SK-N-SH treated with all-trans-retinoic acid at 6 μM for 48 hours (cell line): Measurements from ENCODE around the gene GNG11.

Experiments used
- ATAC-seq: fragments of 200-7000 bp; cut with Tn5 transposase; 3 replicates; pipeline ENCODE4 v1.9.1; 2020; ENCODE audit warnings: mild to moderate bottlenecking, moderate library complexity
- ARNTL ChIP-seq: fragments of 450-650 bp; formaldehyde crosslinking; IDR thresholded peaks from 2 replicates; pipeline ENCODE4 v1.5.0; 2020; ENCODE audit warnings: low read depth, mild to moderate bottlenecking, moderate library complexity, borderline replicate concordance
- BACH2 ChIP-seq: fragments of 250-450 bp; sonication (Bioruptor Pico); IDR thresholded peaks from 2 replicates; pipeline ENCODE4 v1.9.0; 2021; ENCODE audit warnings: mild to moderate bottlenecking, borderline replicate concordance
- CSDC2 ChIP-seq: fragments of 250-450 bp; sonication (Bioruptor Pico); IDR thresholded peaks from 2 replicates; pipeline ENCODE4 v1.5.0; 2020; ENCODE audit warnings: mild to moderate bottlenecking, moderate library complexity
- ESRRG ChIP-seq: fragments of 250-450 bp; sonication (Bioruptor Pico); IDR thresholded peaks from 2 replicates; pipeline ENCODE4 v1.6.1; 2021; ENCODE audit warnings: mild to moderate bottlenecking
- GLIS3 ChIP-seq: fragments of 250-450 bp; sonication (Bioruptor Pico); IDR thresholded peaks from 2 replicates; pipeline ENCODE4 v1.5.0; 2020; ENCODE audit warnings: mild to moderate bottlenecking, moderate library complexity
- ISL1 ChIP-seq: fragments of 250-450 bp; sonication (Bioruptor Pico); IDR thresholded peaks from 2 replicates; pipeline ENCODE4 v2.1.2; 2022; ENCODE audit warnings: mild to moderate bottlenecking, moderate library complexity
- OSR1 ChIP-seq: fragments of 250-450 bp; sonication (Bioruptor Pico); IDR thresholded peaks from 2 replicates; pipeline ENCODE4 v1.8.0; 2022; ENCODE audit warnings: moderate library complexity, mild to moderate bottlenecking, inconsistent platforms
- PPARA ChIP-seq: fragments of 250-450 bp; sonication (Bioruptor Pico); IDR thresholded peaks from 2 replicates; pipeline ENCODE4 v1.5.0; 2020; ENCODE audit warnings: mild to moderate bottlenecking, borderline replicate concordance
- RARB ChIP-seq: fragments of 250-450 bp; sonication (Bioruptor Pico); IDR thresholded peaks from 2 replicates; pipeline ENCODE4 v1.8.0; 2021; ENCODE audit warnings: mild to moderate bottlenecking, moderate library complexity
- TCF4 ChIP-seq: fragments of 250-450 bp; sonication (Bioruptor Pico); IDR thresholded peaks from 2 replicates; pipeline ENCODE4 v1.8.0; 2021; ENCODE audit warnings: mild to moderate bottlenecking, moderate library complexity, borderline replicate concordance
- TOX ChIP-seq: fragments of 250-450 bp; sonication (Bioruptor Pico); IDR thresholded peaks from 2 replicates; pipeline ENCODE4 v1.8.0; 2021; ENCODE audit warnings: mild to moderate bottlenecking, moderate library complexity, borderline replicate concordance
- ZFP30 ChIP-seq: fragments of 450-650 bp; formaldehyde crosslinking; IDR thresholded peaks from 2 replicates; pipeline ENCODE4 v1.5.0; 2022; ENCODE audit warnings: mild to moderate bottlenecking, moderate library complexity
- ZNF565 ChIP-seq: fragments of 450-650 bp; formaldehyde crosslinking; conservative IDR thresholded peaks from 2 replicates; pipeline ENCODE4 v1.5.0; 2020; ENCODE audit warnings: low read depth, mild to moderate bottlenecking, moderate library complexity
- ZNF70 ChIP-seq: fragments of 450-650 bp; formaldehyde crosslinking; IDR thresholded peaks from 2 replicates; pipeline ENCODE4 v1.5.0; 2020; ENCODE audit warnings: mild to moderate bottlenecking, moderate library complexity
- ZNF8 ChIP-seq: fragments of 450-650 bp; formaldehyde crosslinking; IDR thresholded peaks from 2 replicates; pipeline ENCODE4 v1.5.0; 2020; ENCODE audit warnings: mild to moderate bottlenecking, moderate library complexity
- TF ChIP-seq, protein P1 (sequence below): fragments of 250-450 bp; sonication (Bioruptor Pico); IDR thresholded peaks from 2 replicates; pipeline ENCODE4 v1.5.0; 2020; ENCODE audit warnings: mild to moderate bottlenecking, moderate library complexity
- TF ChIP-seq, protein P2 (sequence below): fragments of 250-450 bp; sonication (Bioruptor Pico); IDR thresholded peaks from 2 replicates; pipeline ENCODE4 v1.8.0; 2021; ENCODE audit warnings: low read depth, mild to moderate bottlenecking, moderate library complexity, borderline replicate concordance
- TF ChIP-seq, protein P3 (sequence below): fragments of 250-450 bp; sonication (Bioruptor Pico); IDR thresholded peaks from 2 replicates; pipeline ENCODE4 v1.5.1; 2020; ENCODE audit warnings: low read depth, mild to moderate bottlenecking, moderate library complexity
- TF ChIP-seq, protein P4 (sequence below): fragments of 250-450 bp; sonication (Bioruptor Pico); IDR thresholded peaks from 2 replicates; pipeline ENCODE4 v1.5.1; 2021; ENCODE audit warnings: mild to moderate bottlenecking, moderate library complexity
- TF ChIP-seq, protein P5 (sequence below): fragments of 250-450 bp; sonication (Bioruptor Pico); IDR thresholded peaks from 2 replicates; pipeline ENCODE4 v1.8.0; 2020; ENCODE audit warnings: mild to moderate bottlenecking, moderate library complexity, borderline replicate concordance

The GNG11 gene

DNA sequence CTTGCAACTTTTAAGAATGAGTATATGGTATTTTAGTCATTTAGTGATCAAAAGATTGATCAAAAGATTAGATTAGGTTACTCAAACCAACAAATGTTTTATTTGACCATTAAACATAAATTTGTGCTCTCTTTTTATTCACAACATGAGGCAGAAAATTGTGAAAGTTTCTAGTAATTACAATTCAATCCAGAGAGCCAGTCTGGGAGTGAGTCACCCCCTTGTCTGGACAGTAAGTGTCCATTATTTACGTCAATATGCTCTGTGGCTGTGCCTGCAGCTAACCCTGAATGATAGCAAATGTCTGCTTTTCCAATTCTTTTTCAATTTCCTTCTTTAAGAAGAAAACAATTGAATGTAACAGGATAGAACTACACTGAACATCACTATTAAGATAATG, 27.9 kb downstream of the GNG11 start (continued):
- TF ChIP-seq, protein P1, sequence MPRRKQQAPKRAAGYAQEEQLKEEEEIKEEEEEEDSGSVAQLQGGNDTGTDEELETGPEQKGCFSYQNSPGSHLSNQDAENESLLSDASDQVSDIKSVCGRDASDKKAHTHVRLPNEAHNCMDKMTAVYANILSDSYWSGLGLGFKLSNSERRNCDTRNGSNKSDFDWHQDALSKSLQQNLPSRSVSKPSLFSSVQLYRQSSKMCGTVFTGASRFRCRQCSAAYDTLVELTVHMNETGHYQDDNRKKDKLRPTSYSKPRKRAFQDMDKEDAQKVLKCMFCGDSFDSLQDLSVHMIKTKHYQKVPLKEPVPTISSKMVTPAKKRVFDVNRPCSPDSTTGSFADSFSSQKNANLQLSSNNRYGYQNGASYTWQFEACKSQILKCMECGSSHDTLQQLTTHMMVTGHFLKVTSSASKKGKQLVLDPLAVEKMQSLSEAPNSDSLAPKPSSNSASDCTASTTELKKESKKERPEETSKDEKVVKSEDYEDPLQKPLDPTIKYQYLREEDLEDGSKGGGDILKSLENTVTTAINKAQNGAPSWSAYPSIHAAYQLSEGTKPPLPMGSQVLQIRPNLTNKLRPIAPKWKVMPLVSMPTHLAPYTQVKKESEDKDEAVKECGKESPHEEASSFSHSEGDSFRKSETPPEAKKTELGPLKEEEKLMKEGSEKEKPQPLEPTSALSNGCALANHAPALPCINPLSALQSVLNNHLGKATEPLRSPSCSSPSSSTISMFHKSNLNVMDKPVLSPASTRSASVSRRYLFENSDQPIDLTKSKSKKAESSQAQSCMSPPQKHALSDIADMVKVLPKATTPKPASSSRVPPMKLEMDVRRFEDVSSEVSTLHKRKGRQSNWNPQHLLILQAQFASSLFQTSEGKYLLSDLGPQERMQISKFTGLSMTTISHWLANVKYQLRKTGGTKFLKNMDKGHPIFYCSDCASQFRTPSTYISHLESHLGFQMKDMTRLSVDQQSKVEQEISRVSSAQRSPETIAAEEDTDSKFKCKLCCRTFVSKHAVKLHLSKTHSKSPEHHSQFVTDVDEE = peak; percentile 62; the same call in 1 of the 2 replicates
- TF ChIP-seq ARNTL = no peak

DNA sequence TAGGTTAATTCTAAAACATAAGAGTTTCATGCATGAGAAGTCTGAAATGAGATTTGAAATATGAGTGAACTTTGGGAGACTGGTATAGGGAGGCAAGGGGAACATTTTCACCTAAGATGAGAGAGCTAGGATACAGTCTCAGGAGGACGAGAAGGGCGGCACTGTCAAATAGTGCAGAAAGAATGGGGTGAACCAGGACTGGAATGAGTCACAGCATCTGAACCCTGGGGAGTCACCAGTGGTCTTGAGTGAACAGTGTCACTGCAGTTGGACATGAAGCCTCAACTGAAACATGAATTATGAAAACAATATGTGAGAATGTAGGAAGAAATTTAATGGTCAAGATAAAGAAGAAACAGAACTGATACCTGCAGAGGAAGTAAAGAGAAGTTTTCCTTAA, 33.8 kb downstream of the GNG11 start:
- no peak for TF ChIP-seq ZNF70 (CRISPR knock-in tag)
- no peak for TF ChIP-seq TOX (CRISPR knock-in tag)
- TF ChIP-seq RARB (CRISPR knock-in tag) = no peak
- no peak for TF ChIP-seq ISL1
- TF ChIP-seq GLIS3 (CRISPR knock-in tag) = no peak
- TF ChIP-seq ARNTL = no peak
- TF ChIP-seq, protein P1 = no peak
- TF ChIP-seq ZNF565 (CRISPR knock-in tag) = no peak
- no peak for TF ChIP-seq TCF4 (CRISPR knock-in tag)
- no peak for TF ChIP-seq CSDC2 (CRISPR knock-in tag)
- TF ChIP-seq ESRRG (CRISPR knock-in tag) = no peak
- TF ChIP-seq OSR1 = no peak
- TF ChIP-seq PPARA (CRISPR knock-in tag) = no peak
- TF ChIP-seq ZNF8 = no peak
- TF ChIP-seq, protein P2, sequence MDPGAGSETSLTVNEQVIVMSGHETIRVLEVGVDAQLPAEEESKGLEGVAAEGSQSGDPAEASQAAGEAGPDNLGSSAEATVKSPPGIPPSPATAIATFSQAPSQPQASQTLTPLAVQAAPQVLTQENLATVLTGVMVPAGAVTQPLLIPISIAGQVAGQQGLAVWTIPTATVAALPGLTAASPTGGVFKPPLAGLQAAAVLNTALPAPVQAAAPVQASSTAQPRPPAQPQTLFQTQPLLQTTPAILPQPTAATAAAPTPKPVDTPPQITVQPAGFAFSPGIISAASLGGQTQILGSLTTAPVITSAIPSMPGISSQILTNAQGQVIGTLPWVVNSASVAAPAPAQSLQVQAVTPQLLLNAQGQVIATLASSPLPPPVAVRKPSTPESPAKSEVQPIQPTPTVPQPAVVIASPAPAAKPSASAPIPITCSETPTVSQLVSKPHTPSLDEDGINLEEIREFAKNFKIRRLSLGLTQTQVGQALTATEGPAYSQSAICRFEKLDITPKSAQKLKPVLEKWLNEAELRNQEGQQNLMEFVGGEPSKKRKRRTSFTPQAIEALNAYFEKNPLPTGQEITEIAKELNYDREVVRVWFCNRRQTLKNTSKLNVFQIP (CRISPR knock-in tag) = no peak
- no peak for TF ChIP-seq ZFP30
- TF ChIP-seq, protein P3, sequence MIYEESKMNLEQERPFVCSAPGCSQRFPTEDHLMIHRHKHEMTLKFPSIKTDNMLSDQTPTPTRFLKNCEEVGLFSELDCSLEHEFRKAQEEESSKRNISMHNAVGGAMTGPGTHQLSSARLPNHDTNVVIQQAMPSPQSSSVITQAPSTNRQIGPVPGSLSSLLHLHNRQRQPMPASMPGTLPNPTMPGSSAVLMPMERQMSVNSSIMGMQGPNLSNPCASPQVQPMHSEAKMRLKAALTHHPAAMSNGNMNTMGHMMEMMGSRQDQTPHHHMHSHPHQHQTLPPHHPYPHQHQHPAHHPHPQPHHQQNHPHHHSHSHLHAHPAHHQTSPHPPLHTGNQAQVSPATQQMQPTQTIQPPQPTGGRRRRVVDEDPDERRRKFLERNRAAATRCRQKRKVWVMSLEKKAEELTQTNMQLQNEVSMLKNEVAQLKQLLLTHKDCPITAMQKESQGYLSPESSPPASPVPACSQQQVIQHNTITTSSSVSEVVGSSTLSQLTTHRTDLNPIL (CRISPR knock-in tag) = no peak
- no peak for ATAC-seq

DNA sequence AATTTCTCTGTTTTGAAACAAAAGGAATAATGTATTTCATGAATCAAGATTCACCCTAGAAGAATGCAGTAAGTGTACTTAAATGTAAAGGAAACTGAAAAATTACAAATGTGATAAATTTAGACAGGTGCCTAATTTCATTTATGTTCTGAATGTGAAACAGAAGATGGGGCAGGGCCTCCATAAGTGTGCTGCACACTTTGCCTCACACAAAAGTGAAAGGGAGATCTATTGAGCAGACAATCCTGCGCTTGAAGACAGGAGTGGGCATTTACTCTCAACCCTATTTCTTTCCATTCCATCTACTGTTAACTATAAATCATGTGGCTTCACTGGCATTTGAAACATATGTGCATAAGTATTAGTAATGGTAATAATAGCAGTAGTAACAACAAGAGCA, 36.2 kb downstream of the GNG11 start:
- ATAC-seq = peak; percentile 77
- TF ChIP-seq GLIS3 (CRISPR knock-in tag) = no peak
- no peak for TF ChIP-seq ZNF8
- TF ChIP-seq, protein P4, sequence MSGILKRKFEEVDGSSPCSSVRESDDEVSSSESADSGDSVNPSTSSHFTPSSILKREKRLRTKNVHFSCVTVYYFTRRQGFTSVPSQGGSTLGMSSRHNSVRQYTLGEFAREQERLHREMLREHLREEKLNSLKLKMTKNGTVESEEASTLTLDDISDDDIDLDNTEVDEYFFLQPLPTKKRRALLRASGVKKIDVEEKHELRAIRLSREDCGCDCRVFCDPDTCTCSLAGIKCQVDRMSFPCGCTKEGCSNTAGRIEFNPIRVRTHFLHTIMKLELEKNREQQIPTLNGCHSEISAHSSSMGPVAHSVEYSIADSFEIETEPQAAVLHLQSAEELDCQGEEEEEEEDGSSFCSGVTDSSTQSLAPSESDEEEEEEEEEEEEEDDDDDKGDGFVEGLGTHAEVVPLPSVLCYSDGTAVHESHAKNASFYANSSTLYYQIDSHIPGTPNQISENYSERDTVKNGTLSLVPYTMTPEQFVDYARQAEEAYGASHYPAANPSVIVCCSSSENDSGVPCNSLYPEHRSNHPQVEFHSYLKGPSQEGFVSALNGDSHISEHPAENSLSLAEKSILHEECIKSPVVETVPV (CRISPR knock-in tag) = no peak
- TF ChIP-seq BACH2 = no peak
- TF ChIP-seq, protein P5, sequence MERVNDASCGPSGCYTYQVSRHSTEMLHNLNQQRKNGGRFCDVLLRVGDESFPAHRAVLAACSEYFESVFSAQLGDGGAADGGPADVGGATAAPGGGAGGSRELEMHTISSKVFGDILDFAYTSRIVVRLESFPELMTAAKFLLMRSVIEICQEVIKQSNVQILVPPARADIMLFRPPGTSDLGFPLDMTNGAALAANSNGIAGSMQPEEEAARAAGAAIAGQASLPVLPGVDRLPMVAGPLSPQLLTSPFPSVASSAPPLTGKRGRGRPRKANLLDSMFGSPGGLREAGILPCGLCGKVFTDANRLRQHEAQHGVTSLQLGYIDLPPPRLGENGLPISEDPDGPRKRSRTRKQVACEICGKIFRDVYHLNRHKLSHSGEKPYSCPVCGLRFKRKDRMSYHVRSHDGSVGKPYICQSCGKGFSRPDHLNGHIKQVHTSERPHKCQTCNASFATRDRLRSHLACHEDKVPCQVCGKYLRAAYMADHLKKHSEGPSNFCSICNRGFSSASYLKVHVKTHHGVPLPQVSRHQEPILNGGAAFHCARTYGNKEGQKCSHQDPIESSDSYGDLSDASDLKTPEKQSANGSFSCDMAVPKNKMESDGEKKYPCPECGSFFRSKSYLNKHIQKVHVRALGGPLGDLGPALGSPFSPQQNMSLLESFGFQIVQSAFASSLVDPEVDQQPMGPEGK (CRISPR knock-in tag) = no peak
- TF ChIP-seq, protein P1 = no peak
- no peak for TF ChIP-seq ZNF70 (CRISPR knock-in tag)
- TF ChIP-seq, protein P2 (CRISPR knock-in tag) = no peak
- TF ChIP-seq TCF4 (CRISPR knock-in tag) = no peak
- TF ChIP-seq TOX (CRISPR knock-in tag) = no peak
- TF ChIP-seq CSDC2 (CRISPR knock-in tag) = no peak
- no peak for TF ChIP-seq ISL1
- no peak for TF ChIP-seq PPARA (CRISPR knock-in tag)
